Islet of Langerhans (tissue), 1 donor: Measurements from ENCODE around the gene MTRR.

Source experiments
- FAIRE-seq: peaks from one replicate; lab custom pipeline; 2011; peaks lifted over from hg19 to GRCh38; lab: Jason Lieb, UNC

The MTRR gene

GRCh38 chr5:7857361-7857760, 11.6 kb upstream of the MTRR start:
- FAIRE-seq, result no peak

GRCh38 chr5:7857926-7858632, 10.9 kb upstream of the MTRR start:
- FAIRE-seq, result no peak

GRCh38 chr5:7866196-7866595, 2.8 kb upstream of the MTRR start:
- FAIRE-seq, result no peak

- FAIRE-seq, result no peak
Observed at GRCh38 chr5:7867260-7867659, 1.7 kb upstream of the MTRR start.

GRCh38 chr5:7868427-7868772, 548 bp upstream of the MTRR start:
- no peak for FAIRE-seq

GRCh38 chr5:7869474-7870136, 657 bp downstream of the MTRR start:
- FAIRE-seq, result no peak

GRCh38 chr5:7871653-7872052, 2.7 kb downstream of the MTRR start:
- FAIRE-seq, result no peak

- no peak for FAIRE-seq
Observed at GRCh38 chr5:7872517-7873130, 3.7 kb downstream of the MTRR start.

GRCh38 chr5:7873216-7873615, 4.3 kb downstream of the MTRR start:
- no peak for FAIRE-seq

GRCh38 chr5:7874639-7875038, 5.7 kb downstream of the MTRR start:
- no peak for FAIRE-seq

- no peak for FAIRE-seq
Observed at GRCh38 chr5:7875151-7875550, 6.2 kb downstream of the MTRR start.

GRCh38 chr5:7876867-7877266, 7.9 kb downstream of the MTRR start:
- FAIRE-seq, result peak; percentile 21

- no peak for FAIRE-seq
Observed at GRCh38 chr5:7877851-7878250, 8.9 kb downstream of the MTRR start.

GRCh38 chr5:7878381-7878873, 9.5 kb downstream of the MTRR start:
- FAIRE-seq, result no peak

GRCh38 chr5:7881091-7881490, 12.1 kb downstream of the MTRR start:
- FAIRE-seq, result no peak

- no peak for FAIRE-seq
Observed at GRCh38 chr5:7881816-7882215, 12.9 kb downstream of the MTRR start.

GRCh38 chr5:7882926-7883325, 14.0 kb downstream of the MTRR start:
- no peak for FAIRE-seq

- FAIRE-seq, result no peak
Observed at GRCh38 chr5:7884491-7885267, 15.7 kb downstream of the MTRR start.

GRCh38 chr5:7886849-7887475, 18.0 kb downstream of the MTRR start:
- peak; percentile 95 for FAIRE-seq

GRCh38 chr5:7888901-7889300, 20.0 kb downstream of the MTRR start:
- FAIRE-seq, result no peak

- no peak for FAIRE-seq
Observed at GRCh38 chr5:7894439-7894838, 25.5 kb downstream of the MTRR start.

- FAIRE-seq, result no peak
Observed at GRCh38 chr5:7894860-7895259, 25.9 kb downstream of the MTRR start.
